H1 (cell line): ENCODE results near the gene PLEKHG3. TPM values are rescaled to one million over a fixed set of nuclear protein-coding genes. Genes with fewer than 3 reads are reported as not detected.

Experiments used
- CTCF ChIA-PET: fragments of 300-600 bp; sonication (Branson Sonifier 250); formaldehyde crosslinking; loops from one replicate; lab custom pipeline; 2021; ENCODE audit not compliant: partially characterized antibody; lab: Charles Lee
- POLR2A ChIA-PET: fragments of 300-600 bp; sonication (Branson Sonifier 250); formaldehyde crosslinking; loops from one replicate; lab custom pipeline; 2021; ENCODE audit warnings: inconsistent platforms; ENCODE audit not compliant: partially characterized antibody; lab: Charles Lee
- DNase-seq, 2 experiments: peaks; one replicate each; pipeline versions ENCODE4 v3.0.0 to v3.0.0-alpha.2; 2010 to 2022; ENCODE audit warnings: low spot score in 2 of 2, low read depth in 1 of 2, mixed read lengths in 1 of 2
- FAIRE-seq: peaks from 2 replicates; lab custom pipeline; 2011; peaks lifted over from hg19 to GRCh38; lab: Jason Lieb, UNC
- H2AFZ ChIP-seq: 2 replicates; pipeline ENCODE4 v1.8.1; 2012; ENCODE audit warnings: low read length, inconsistent platforms
- H2AK5ac ChIP-seq: 2 replicates; pipeline ENCODE4 v1.6.1; 2013; ENCODE audit warnings: low read depth, low read length
- H2BK120ac ChIP-seq: replicated peaks from 2 replicates; pipeline ENCODE3; 2013; ENCODE audit warnings: low read depth, low read length, inconsistent platforms
- H2BK12ac ChIP-seq: 2 replicates; pipeline ENCODE4 v1.6.1; 2013; ENCODE audit warnings: low read depth, low read length
- H2BK15ac ChIP-seq: 2 replicates; pipeline ENCODE4 v1.6.1; 2013; ENCODE audit warnings: low read length
- H2BK20ac ChIP-seq: 2 replicates; pipeline ENCODE4 v1.6.1; 2013; ENCODE audit warnings: low read length
- H2BK5ac ChIP-seq: 2 replicates; pipeline ENCODE4 v1.6.1; 2013; ENCODE audit warnings: low read depth, low read length
- H3K14ac ChIP-seq: 2 replicates; pipeline ENCODE4 v1.6.1; 2013; ENCODE audit warnings: inconsistent platforms; ENCODE audit not compliant: insufficient read length
- H3K18ac ChIP-seq: 2 replicates; pipeline ENCODE4 v1.6.1; 2013; ENCODE audit warnings: low read length; ENCODE audit errors: extremely low read depth
- H3K23ac ChIP-seq: 2 replicates; pipeline ENCODE4 v1.6.1; 2013; ENCODE audit warnings: inconsistent platforms; ENCODE audit not compliant: insufficient read length
- H3K23me2 ChIP-seq: 2 replicates; pipeline ENCODE4 v1.6.1; 2013; ENCODE audit warnings: low read depth, low read length
- H3K27ac ChIP-seq: 2 replicates; pipeline ENCODE4 v1.6.1; 2011; ENCODE audit warnings: low read depth, low read length, inconsistent platforms
- H3K27me3 ChIP-seq, 4 experiments: replicated peaks in 1 of 4; 1 replicate in 1 of 4; 2 replicates in 3 of 4; pipeline versions ENCODE4 v1.6.1 to v1.8.1; 2011 to 2013; ENCODE audit warnings: low read length in 3 of 4, mild to moderate bottlenecking in 3 of 4, inconsistent platforms in 2 of 4, mixed read lengths in 2 of 4, moderate library complexity in 1 of 4; ENCODE audit not compliant: control insufficient read depth in 3 of 4, insufficient read depth in 3 of 4; ENCODE audit errors: extremely low read depth in 1 of 4
- H3K36me3 ChIP-seq, 4 experiments: 2 replicates each; pipeline versions ENCODE4 v1.6.1 to v1.8.1; 2011 to 2013; ENCODE audit warnings: mild to moderate bottlenecking in 4 of 4, low read length in 3 of 4, moderate library complexity in 2 of 4, control low read depth in 1 of 4, inconsistent platforms in 1 of 4; ENCODE audit not compliant: insufficient read depth in 4 of 4, control insufficient read depth in 2 of 4
- H3K4ac ChIP-seq: replicated peaks from 2 replicates; pipeline ENCODE3; 2013; ENCODE audit warnings: low read length, low read depth, mixed read lengths, inconsistent platforms; ENCODE audit not compliant: insufficient read length
- H3K4me1 ChIP-seq, 4 experiments: replicated peaks in 1 of 4; 1 replicate in 1 of 4; 2 replicates in 3 of 4; pipeline versions ENCODE4 v1.6.1 to v1.8.1; 2011 to 2013; ENCODE audit warnings: low read length in 3 of 4, inconsistent platforms in 2 of 4, mixed read lengths in 1 of 4; ENCODE audit not compliant: insufficient read depth in 4 of 4, control insufficient read depth in 3 of 4
- H3K4me2 ChIP-seq, 2 experiments: 2 replicates each; pipeline versions ENCODE4 v1.6.1 to v1.8.1; 2011 to 2013; ENCODE audit warnings: low read depth in 2 of 2, low read length in 2 of 2, control low read depth in 1 of 2, inconsistent platforms in 1 of 2, mild to moderate bottlenecking in 1 of 2; ENCODE audit not compliant: insufficient read depth in 1 of 2
- H3K4me3 ChIP-seq, 4 experiments: fragments of 200-600, 300-600 bp in 1 of 4; sonication (generic), shearing (Covaris generic), sonication (Bioruptor Twin) in 1 of 4; 2 replicates each; pipeline versions ENCODE4 v1.5.1 to v1.8.1; 2011 to 2016; ENCODE audit warnings: low read length in 4 of 4, low read depth in 3 of 4, control low read depth in 2 of 4, inconsistent platforms in 2 of 4, mild to moderate bottlenecking in 2 of 4, mixed read lengths in 1 of 4, moderate library complexity in 1 of 4; ENCODE audit not compliant: insufficient read depth in 2 of 4; ENCODE audit errors: extremely low read depth in 1 of 4
- H3K56ac ChIP-seq: replicated peaks from 2 replicates; pipeline ENCODE3; 2013; ENCODE audit warnings: low read depth, mild to moderate bottlenecking, mixed read lengths, low read length, inconsistent platforms; ENCODE audit not compliant: insufficient read length
- H3K79me1 ChIP-seq: 2 replicates; pipeline ENCODE4 v1.6.1; 2013; ENCODE audit warnings: low read depth, low read length, control low read depth
- H3K79me2 ChIP-seq, 2 experiments: 2 replicates each; pipeline versions ENCODE4 v1.6.1 to v1.8.1; 2012 to 2013; ENCODE audit warnings: low read length in 2 of 2, mild to moderate bottlenecking in 2 of 2, inconsistent platforms in 1 of 2; ENCODE audit not compliant: insufficient read depth in 2 of 2, control insufficient read depth in 1 of 2
- H3K9ac ChIP-seq, 4 experiments: replicated peaks in 1 of 4; 1 replicate in 1 of 4; 2 replicates in 3 of 4; pipeline versions ENCODE4 v1.6.1 to v1.8.1; 2011 to 2013; ENCODE audit warnings: low read depth in 3 of 4, low read length in 3 of 4, control low read depth in 2 of 4, mild to moderate bottlenecking in 2 of 4, moderate library complexity in 2 of 4, inconsistent platforms in 1 of 4; ENCODE audit errors: extremely low read depth in 1 of 4
- H3K9me3 ChIP-seq, 2 experiments: 2 replicates each; pipeline versions ENCODE4 v1.6.1 to v1.8.1; 2012 to 2013; ENCODE audit warnings: mild to moderate bottlenecking in 2 of 2, moderate library complexity in 2 of 2, control low read depth in 1 of 2, inconsistent platforms in 1 of 2, low read depth in 1 of 2, low read length in 1 of 2, mixed read lengths in 1 of 2; ENCODE audit not compliant: insufficient read depth in 2 of 2
- H4K20me1 ChIP-seq, 2 experiments: replicated peaks in 1 of 2; 2 replicates each; pipeline versions ENCODE3 to v1.8.1; 2011 to 2013; ENCODE audit warnings: inconsistent platforms in 2 of 2, low read length in 2 of 2, mild to moderate bottlenecking in 1 of 2; ENCODE audit not compliant: insufficient read depth in 2 of 2, control insufficient read depth in 1 of 2
- H4K5ac ChIP-seq: 2 replicates; pipeline ENCODE4 v1.6.1; 2013; ENCODE audit warnings: low read length, low read depth, mixed read lengths, inconsistent platforms; ENCODE audit not compliant: insufficient read length
- H4K8ac ChIP-seq: 2 replicates; pipeline ENCODE4 v1.8.0; 2013; ENCODE audit warnings: mild to moderate bottlenecking, moderate library complexity, low read length, inconsistent platforms; ENCODE audit not compliant: insufficient read depth; ENCODE audit errors: extremely low read depth
- H4K91ac ChIP-seq: replicated peaks from 2 replicates; pipeline ENCODE3; 2013; ENCODE audit warnings: low read length, mixed read lengths, inconsistent platforms; ENCODE audit not compliant: insufficient read length
- BACH1 ChIP-seq: IDR thresholded peaks from 2 replicates; pipeline ENCODE4 v1.6.1; 2012; ENCODE audit warnings: low read length, improper control_type of control experiment
- CEBPB ChIP-seq: IDR thresholded peaks from 2 replicates; pipeline ENCODE4 v1.6.1; 2012; ENCODE audit warnings: low read depth, low read length
- CTBP2 ChIP-seq: IDR thresholded peaks from 2 replicates; pipeline ENCODE4 v1.7.0; 2011; ENCODE audit warnings: borderline replicate concordance, mild to moderate bottlenecking, moderate library complexity, mixed read lengths, low read length; ENCODE audit not compliant: insufficient read depth, insufficient read length
- EP300 ChIP-seq, 2 experiments: IDR thresholded peaks; 1 replicate in 1 of 2; 2 replicates in 1 of 2; pipeline ENCODE4 v1.6.1; 2011 to 2012; ENCODE audit warnings: low read depth in 2 of 2, low read length in 2 of 2, mild to moderate bottlenecking in 2 of 2, borderline replicate concordance in 1 of 2, inconsistent platforms in 1 of 2, moderate library complexity in 1 of 2
- GABPA ChIP-seq: IDR thresholded peaks from 2 replicates; pipeline ENCODE4 v1.6.1; 2011; ENCODE audit warnings: mild to moderate bottlenecking, low read length, moderate library complexity, borderline replicate concordance; ENCODE audit not compliant: insufficient read depth
- KDM4A ChIP-seq: IDR thresholded peaks from one replicate; pipeline ENCODE4 v1.7.1; 2012; ENCODE audit warnings: low read depth, mild to moderate bottlenecking, moderate library complexity, low read length, inconsistent platforms; ENCODE audit not compliant: severe bottlenecking
- NANOG ChIP-seq: IDR thresholded peaks from 2 replicates; pipeline ENCODE4 v1.6.1; 2011; ENCODE audit warnings: low read length, low read depth, mild to moderate bottlenecking, inconsistent platforms; ENCODE audit not compliant: insufficient read depth, poor library complexity, severe bottlenecking
- RXRA ChIP-seq: IDR thresholded peaks from 2 replicates; pipeline ENCODE4 v1.6.1; 2011; ENCODE audit warnings: low read depth, mild to moderate bottlenecking, low read length, moderate library complexity; ENCODE audit not compliant: insufficient read depth
- SP1 ChIP-seq: IDR thresholded peaks from 2 replicates; pipeline ENCODE4 v1.6.1; 2011; ENCODE audit warnings: low read depth, low read length
- SP2 ChIP-seq: IDR thresholded peaks from 2 replicates; pipeline ENCODE4 v1.6.1; 2012; ENCODE audit warnings: mild to moderate bottlenecking, low read length, inconsistent platforms
- TCF12 ChIP-seq: IDR thresholded peaks from 2 replicates; pipeline ENCODE4 v1.6.1; 2011; ENCODE audit warnings: low read depth, mild to moderate bottlenecking, low read length
- WGBS, 2 experiments: shearing (Covaris generic) in 1 of 2; methylation state at CpG; one replicate each; pipeline versions ENCODE4 v1.1.6 to v1.1.7; 2013 to 2015; ENCODE audit warnings: low lambda C conversion rate in 2 of 2, mixed read lengths in 2 of 2, inconsistent platforms in 1 of 2, low coverage in 1 of 2, missing lambda C conversion rate in 1 of 2; ENCODE audit not compliant: insufficient replicate concordance in 2 of 2, insufficient coverage in 1 of 2, insufficient read length in 1 of 2; ENCODE audit errors: extremely low coverage in 1 of 2, missing lambda C conversion rate in 1 of 2; 5-methylcytosine and 5-hydroxymethylcytosine counted together
- polyA plus RNA-seq, 7 experiments: library from polyadenylated mRNA; depleted of rRNA in 3 of 7; stranded (reverse) in 5 of 7; unstranded in 2 of 7; fragments of >200 nt in 5 of 7; fragments of 200-250 nt in 2 of 7; gene quantifications; 1 replicate in 5 of 7; 2 replicates in 1 of 7; 4 replicates in 1 of 7; pipeline versions ENCODE4 v1.2.1 to v1.2.3, GENCODE V29; 2011 to 2013; ENCODE audit warnings: missing spikeins in 2 of 7, mixed read lengths in 2 of 7
- total RNA-seq: library from RNA; stranded (reverse); fragmentation: NEBNext Ultra II Directional; extraction: Animal tissue kit (Norgen Biotek cat#: 25700); gene quantifications from 2 replicates; pipeline ENCODE4 v1.2.1, GENCODE V29; 2021
- TF ChIP-seq, protein P1 (sequence below), 3 experiments: IDR thresholded peaks; 1 replicate in 2 of 3; 2 replicates in 1 of 3; pipeline versions ENCODE4 v1.5.1 to v1.6.1; 2011; ENCODE audit warnings: low read length in 3 of 3, mild to moderate bottlenecking in 3 of 3, inconsistent platforms in 2 of 3, low read depth in 1 of 3, moderate library complexity in 1 of 3; ENCODE audit not compliant: insufficient read depth in 1 of 3; ENCODE audit errors: control extremely low read depth in 1 of 3

The PLEKHG3 gene
- total and polyA plus RNA-seq, 2 of the 8 experiments (the other 6 are each of a cell fraction or from before 2014, with no cell fraction given): 43.4 to 90.6 TPM

DNA sequence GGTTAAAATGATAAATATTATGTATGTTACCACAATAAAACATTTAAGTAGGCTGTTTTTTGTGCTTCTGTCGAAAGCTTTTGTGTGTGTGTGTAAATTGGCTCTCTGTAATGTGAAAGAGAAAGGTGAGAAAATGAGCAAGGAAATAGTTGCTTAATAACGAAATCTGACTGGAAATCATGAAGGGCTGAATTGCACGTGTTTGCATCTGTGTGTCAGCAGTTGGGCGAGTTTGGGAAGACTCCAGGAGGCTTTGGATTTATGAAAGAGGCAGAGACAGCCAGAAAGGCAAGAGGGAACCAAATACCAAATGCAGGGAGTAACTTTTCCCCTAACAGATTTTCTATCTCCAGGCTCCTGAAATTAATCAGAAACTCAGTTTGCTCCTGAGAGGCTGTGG, 47.2 kb upstream of the PLEKHG3 start:
- H3K79me1 ChIP-seq: no peaks in the 10 kb centered on the region
- no peaks in the 10 kb centered on the region for H3K4me1 ChIP-seq
- H3K56ac ChIP-seq: no peak overlapping the region
- no peaks in the 10 kb centered on the region for H3K36me3 ChIP-seq
- no peak for FAIRE-seq
- no peak overlapping the region for H3K18ac ChIP-seq
- no peak overlapping the region for H3K4ac ChIP-seq
- 78% methylated on average over 4 of the region's 4 CpGs; no CpG with 5 or more reads in 1 of the 2 experiments for WGBS, 2 experiments
- no peaks in the 10 kb centered on the region for H3K27me3 ChIP-seq
- no peak for DNase-seq
- no peaks in the 10 kb centered on the region for H3K79me2 ChIP-seq
- no peaks in the 10 kb centered on the region for H4K20me1 ChIP-seq
- no peak overlapping the region for H4K91ac ChIP-seq
- no peak overlapping the region for H4K5ac ChIP-seq
- no peak overlapping the region for H3K4me2 ChIP-seq
- H3K23ac ChIP-seq: no peak overlapping the region
- H3K23me2 ChIP-seq: no peaks in the 10 kb centered on the region
- CTCF ChIA-PET: no interaction called here
- H3K27ac ChIP-seq: no peak overlapping the region
- H3K9ac ChIP-seq: no peak overlapping the region
- H2BK120ac ChIP-seq: no peak overlapping the region
- no peak overlapping the region for H2AK5ac ChIP-seq
- no peak overlapping the region for H2BK20ac ChIP-seq
- H2BK5ac ChIP-seq: no peak overlapping the region
- no peak overlapping the region for H3K14ac ChIP-seq
- H2BK15ac ChIP-seq: no peak overlapping the region
- H3K9me3 ChIP-seq: peaks cover 0 to 5% of the 10 kb centered on the region in 2 experiments; a peak in 1 of 4 replicates
- no peak overlapping the region for H2AFZ ChIP-seq
- POLR2A ChIA-PET: no interaction called here
- H4K8ac ChIP-seq: no peak overlapping the region
- no peak overlapping the region for H3K4me3 ChIP-seq
- H2BK12ac ChIP-seq: no peak overlapping the region
- TF ChIP-seq CEBPB (no peak), RXRA (no peak), SP2 (no peak), EP300 (IDR thresholded peaks at IDR 0.05; ENCODE audit: borderline replicate concordance in 1 of 2, low read depth in 2 of 2, low read length in 2 of 2) (no peak), NANOG (no peak), KDM4A (no peak), SP1 (no peak), BACH1 (no peak), CTBP2 (no peak), TCF12 (no peak), GABPA (no peak)
- TF ChIP-seq, protein P1, sequence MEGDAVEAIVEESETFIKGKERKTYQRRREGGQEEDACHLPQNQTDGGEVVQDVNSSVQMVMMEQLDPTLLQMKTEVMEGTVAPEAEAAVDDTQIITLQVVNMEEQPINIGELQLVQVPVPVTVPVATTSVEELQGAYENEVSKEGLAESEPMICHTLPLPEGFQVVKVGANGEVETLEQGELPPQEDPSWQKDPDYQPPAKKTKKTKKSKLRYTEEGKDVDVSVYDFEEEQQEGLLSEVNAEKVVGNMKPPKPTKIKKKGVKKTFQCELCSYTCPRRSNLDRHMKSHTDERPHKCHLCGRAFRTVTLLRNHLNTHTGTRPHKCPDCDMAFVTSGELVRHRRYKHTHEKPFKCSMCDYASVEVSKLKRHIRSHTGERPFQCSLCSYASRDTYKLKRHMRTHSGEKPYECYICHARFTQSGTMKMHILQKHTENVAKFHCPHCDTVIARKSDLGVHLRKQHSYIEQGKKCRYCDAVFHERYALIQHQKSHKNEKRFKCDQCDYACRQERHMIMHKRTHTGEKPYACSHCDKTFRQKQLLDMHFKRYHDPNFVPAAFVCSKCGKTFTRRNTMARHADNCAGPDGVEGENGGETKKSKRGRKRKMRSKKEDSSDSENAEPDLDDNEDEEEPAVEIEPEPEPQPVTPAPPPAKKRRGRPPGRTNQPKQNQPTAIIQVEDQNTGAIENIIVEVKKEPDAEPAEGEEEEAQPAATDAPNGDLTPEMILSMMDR (IDR thresholded peaks at IDR 0.05; ENCODE audit: control extremely low read depth in 1 of 3, insufficient read depth in 1 of 3, low read depth in 1 of 3, low read length in 3 of 3): no peak
